MM.1S (cell line): ENCODE measurements around the gene CLDN11.

Source experiments
- DNase-seq: peaks from one replicate; pipeline ENCODE4 v3.0.0-alpha.2; 2015
- H2AFZ ChIP-seq: fragments of 300-600 bp; sonication (generic); 2 replicates; pipeline ENCODE4 v1.6.0; 2016; ENCODE audit warnings: antibody characterized with exemption, low read length
- H3F3A ChIP-seq: fragments of 300-600 bp; sonication (generic); 2 replicates; pipeline ENCODE4 v1.6.1; 2016; ENCODE audit warnings: mild to moderate bottlenecking, antibody characterized with exemption, low read length, moderate library complexity, mixed read lengths; ENCODE audit not compliant: insufficient read depth
- H3K27ac ChIP-seq: fragments of 300-600 bp; sonication (generic); 2 replicates; pipeline ENCODE4 v1.5.1; 2016; ENCODE audit warnings: mild to moderate bottlenecking, low read length
- H3K27me3 ChIP-seq: fragments of 300-600 bp; sonication (generic); replicated peaks from 2 replicates; pipeline ENCODE4 v1.6.0; 2016; ENCODE audit warnings: low read length; ENCODE audit not compliant: insufficient read depth
- H3K36me3 ChIP-seq: fragments of 300-600 bp; sonication (generic); replicated peaks from 2 replicates; pipeline ENCODE4 v1.6.1; 2016; ENCODE audit warnings: mild to moderate bottlenecking, low read length, mixed read lengths; ENCODE audit not compliant: insufficient read depth
- H3K4me1 ChIP-seq: fragments of 300-600 bp; sonication (generic); 2 replicates; pipeline ENCODE4 v1.6.1; 2016; ENCODE audit warnings: low read length, mixed read lengths
- H3K4me2 ChIP-seq: fragments of 300-600 bp; sonication (generic); 2 replicates; pipeline ENCODE4 v1.6.0; 2016; ENCODE audit warnings: low read depth, low read length
- H3K4me3 ChIP-seq: fragments of 300-600 bp; sonication (generic); 2 replicates; pipeline ENCODE4 v1.5.1; 2016; ENCODE audit warnings: low read length, mixed read lengths
- H3K79me2 ChIP-seq: fragments of 300-600 bp; sonication (generic); 2 replicates; pipeline ENCODE4 v1.6.1; 2016; ENCODE audit warnings: mixed run types, low read length, mixed read lengths
- H3K9ac ChIP-seq: fragments of 300-600 bp; sonication (generic); 2 replicates; pipeline ENCODE4 v1.6.1; 2016; ENCODE audit warnings: low read length, mixed read lengths
- H3K9me2 ChIP-seq: fragments of 300-600 bp; sonication (generic); replicated peaks from 2 replicates; pipeline ENCODE4 v1.6.1; 2016; ENCODE audit warnings: mild to moderate bottlenecking, low read length, mixed read lengths; ENCODE audit not compliant: insufficient read depth
- H3K9me3 ChIP-seq: fragments of 300-600 bp; sonication (generic); replicated peaks from 2 replicates; pipeline ENCODE4 v1.6.1; 2016; ENCODE audit warnings: mild to moderate bottlenecking, low read length, mixed read lengths; ENCODE audit not compliant: insufficient read depth
- H4K20me1 ChIP-seq: fragments of 300-600 bp; sonication (generic); 2 replicates; pipeline ENCODE4 v1.6.1; 2016; ENCODE audit warnings: mild to moderate bottlenecking, low read length, moderate library complexity, mixed read lengths; ENCODE audit not compliant: insufficient read depth
- EZH2 ChIP-seq: fragments of 300-600 bp; sonication (generic); optimal IDR thresholded peaks from 2 replicates; pipeline ENCODE3; 2017; ENCODE audit warnings: low read depth, mild to moderate bottlenecking, antibody characterized with exemption, low read length, mixed read lengths
- EZH2phosphoT487 ChIP-seq: fragments of 300-600 bp; sonication (generic); IDR thresholded peaks from 2 replicates; pipeline ENCODE4 v1.6.1; 2018; ENCODE audit warnings: antibody characterized with exemption, low read length
- TF ChIP-seq, protein P1 (sequence below): fragments of 300-600 bp; sonication (generic); IDR thresholded peaks from 2 replicates; pipeline ENCODE4 v1.5.1; 2016; ENCODE audit warnings: antibody characterized with exemption, low read length, mixed read lengths

The CLDN11 gene

DNA sequence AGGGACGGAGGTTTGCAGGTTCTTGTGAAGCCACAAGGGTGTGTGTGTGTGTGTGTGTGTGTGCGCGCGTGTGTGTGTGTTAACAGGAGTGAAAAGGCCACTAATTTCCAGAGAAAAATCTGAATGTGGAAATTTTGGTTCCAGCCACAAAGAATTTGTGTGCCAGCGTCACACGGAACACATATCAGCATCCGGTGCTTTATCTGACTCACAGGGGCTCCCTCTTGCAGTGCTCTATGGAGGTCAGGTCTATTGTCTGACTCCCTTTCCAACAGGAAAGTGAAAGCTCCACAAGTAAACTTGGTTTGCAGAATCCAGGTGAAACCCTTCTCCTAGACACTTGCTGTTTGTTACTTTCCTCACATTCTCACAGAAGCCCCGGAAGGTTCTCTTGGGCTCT is 6.2 kb downstream of the CLDN11 start:
- H3K27ac ChIP-seq = no peak overlapping the region
- H2AFZ ChIP-seq = no peak overlapping the region
- H3K9me2 ChIP-seq = no peaks in the 10 kb centered on the region
- DNase-seq = no peak
- H4K20me1 ChIP-seq = no peaks in the 10 kb centered on the region
- no peak overlapping the region for H3K4me2 ChIP-seq
- H3K9ac ChIP-seq = no peak overlapping the region
- H3K4me1 ChIP-seq = peaks cover 16% of the 10 kb centered on the region
- H3K9me3 ChIP-seq = no peaks in the 10 kb centered on the region
- H3K36me3 ChIP-seq = no peaks in the 10 kb centered on the region
- no peak overlapping the region for H3K4me3 ChIP-seq
- no peak for TF ChIP-seq EZH2phosphoT487
- TF ChIP-seq EZH2 = no peak
- TF ChIP-seq, protein P1, sequence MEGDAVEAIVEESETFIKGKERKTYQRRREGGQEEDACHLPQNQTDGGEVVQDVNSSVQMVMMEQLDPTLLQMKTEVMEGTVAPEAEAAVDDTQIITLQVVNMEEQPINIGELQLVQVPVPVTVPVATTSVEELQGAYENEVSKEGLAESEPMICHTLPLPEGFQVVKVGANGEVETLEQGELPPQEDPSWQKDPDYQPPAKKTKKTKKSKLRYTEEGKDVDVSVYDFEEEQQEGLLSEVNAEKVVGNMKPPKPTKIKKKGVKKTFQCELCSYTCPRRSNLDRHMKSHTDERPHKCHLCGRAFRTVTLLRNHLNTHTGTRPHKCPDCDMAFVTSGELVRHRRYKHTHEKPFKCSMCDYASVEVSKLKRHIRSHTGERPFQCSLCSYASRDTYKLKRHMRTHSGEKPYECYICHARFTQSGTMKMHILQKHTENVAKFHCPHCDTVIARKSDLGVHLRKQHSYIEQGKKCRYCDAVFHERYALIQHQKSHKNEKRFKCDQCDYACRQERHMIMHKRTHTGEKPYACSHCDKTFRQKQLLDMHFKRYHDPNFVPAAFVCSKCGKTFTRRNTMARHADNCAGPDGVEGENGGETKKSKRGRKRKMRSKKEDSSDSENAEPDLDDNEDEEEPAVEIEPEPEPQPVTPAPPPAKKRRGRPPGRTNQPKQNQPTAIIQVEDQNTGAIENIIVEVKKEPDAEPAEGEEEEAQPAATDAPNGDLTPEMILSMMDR = no peak
- no peaks in the 10 kb centered on the region for H3F3A ChIP-seq
- peaks cover 6% of the 10 kb centered on the region; the same call in 1 of the 2 replicates for H3K27me3 ChIP-seq
- no peaks in the 10 kb centered on the region for H3K79me2 ChIP-seq

DNA sequence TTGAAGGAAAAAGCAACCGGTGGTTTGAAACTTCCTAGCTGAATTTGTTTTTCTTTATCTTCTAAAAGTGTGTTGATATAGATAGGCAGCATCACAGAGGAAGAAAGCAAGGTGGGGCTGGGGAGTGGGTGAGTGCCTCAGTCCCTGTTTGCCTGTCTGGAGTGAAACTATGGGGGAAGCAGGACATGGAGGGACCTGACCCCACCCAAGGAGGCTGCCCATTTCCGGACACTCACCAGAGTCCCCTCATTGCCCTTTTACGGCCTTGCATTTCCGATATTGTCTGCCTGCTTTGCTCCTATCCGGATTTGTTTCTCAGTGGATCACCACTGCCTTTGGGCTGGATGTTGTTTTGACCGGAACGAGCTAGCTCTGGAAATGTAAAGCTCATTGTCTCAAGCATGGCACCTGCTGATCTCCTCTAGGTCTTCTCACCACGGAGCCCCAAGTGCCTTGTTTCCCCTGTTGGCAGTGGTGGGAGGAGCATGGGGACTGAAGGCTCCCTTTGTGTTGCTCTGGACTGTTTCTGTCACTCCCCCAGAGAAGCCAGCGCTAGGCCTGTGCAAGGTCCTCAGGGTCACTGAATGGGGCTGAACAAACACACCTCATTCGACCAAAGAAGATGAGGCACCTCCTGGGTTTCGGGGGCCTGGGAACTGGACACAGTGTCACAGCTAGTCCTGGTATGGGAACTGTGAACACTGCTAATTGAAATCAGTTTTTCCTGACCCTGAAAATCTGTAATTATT is 7.0 kb downstream of the CLDN11 start:
- no peaks in the 10 kb centered on the region for H3F3A ChIP-seq
- no peak overlapping the region for H2AFZ ChIP-seq
- TF ChIP-seq, protein P1 = no peak
- no peak for TF ChIP-seq EZH2phosphoT487
- TF ChIP-seq EZH2 = no peak
- no peak overlapping the region for H3K9ac ChIP-seq
- H3K9me3 ChIP-seq = no peaks in the 10 kb centered on the region
- H3K4me1 ChIP-seq = peaks cover 16% of the 10 kb centered on the region
- H3K9me2 ChIP-seq = no peaks in the 10 kb centered on the region
- H3K27ac ChIP-seq = no peak overlapping the region
- H3K36me3 ChIP-seq = no peaks in the 10 kb centered on the region
- H3K4me2 ChIP-seq = no peak overlapping the region
- DNase-seq = no peak
- H3K4me3 ChIP-seq = no peak overlapping the region
- no peaks in the 10 kb centered on the region for H4K20me1 ChIP-seq
- H3K27me3 ChIP-seq = peaks cover 10% of the 10 kb centered on the region; the same call in 1 of the 2 replicates
- H3K79me2 ChIP-seq = no peaks in the 10 kb centered on the region

DNA sequence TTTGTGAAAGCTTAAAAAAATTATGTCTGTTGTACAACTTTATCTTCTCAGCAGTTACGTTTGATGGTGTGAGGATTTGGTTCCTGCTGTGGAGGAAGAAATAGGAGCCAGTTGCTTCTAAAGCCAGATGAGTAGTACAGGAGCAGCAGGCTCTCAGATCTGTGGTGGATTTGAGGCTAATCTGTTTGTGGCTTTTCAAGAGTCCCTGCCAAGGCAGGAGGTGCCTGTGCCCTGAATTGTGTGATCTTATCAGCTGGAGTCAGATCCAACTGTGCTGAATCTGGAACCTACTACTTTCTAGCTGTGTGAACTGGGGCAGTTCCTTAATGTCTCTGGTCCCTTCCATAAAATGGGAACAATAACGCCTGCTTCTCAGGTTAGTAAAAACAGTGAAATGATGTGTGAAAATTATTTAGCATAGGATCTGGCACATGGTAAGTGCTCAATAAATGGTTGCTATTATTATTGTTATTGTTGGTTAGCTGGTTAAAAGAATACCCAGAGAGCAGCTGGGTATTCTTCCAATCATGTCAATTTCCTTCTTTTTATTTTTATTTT is 7.7 kb downstream of the CLDN11 start:
- no peak overlapping the region for H3K9ac ChIP-seq
- H2AFZ ChIP-seq = no peak overlapping the region
- H3K4me1 ChIP-seq = peaks cover 16% of the 10 kb centered on the region
- no peaks in the 10 kb centered on the region for H3F3A ChIP-seq
- no peak for DNase-seq
- no peaks in the 10 kb centered on the region for H3K9me2 ChIP-seq
- TF ChIP-seq, protein P1 = no peak
- TF ChIP-seq EZH2 (no peak), EZH2phosphoT487 (no peak)
- H3K36me3 ChIP-seq = no peaks in the 10 kb centered on the region
- H3K4me3 ChIP-seq = no peak overlapping the region
- no peak overlapping the region for H3K4me2 ChIP-seq
- H3K27me3 ChIP-seq = peaks cover 10% of the 10 kb centered on the region; the same call in 1 of the 2 replicates
- no peaks in the 10 kb centered on the region for H3K79me2 ChIP-seq
- H3K9me3 ChIP-seq = no peaks in the 10 kb centered on the region
- H4K20me1 ChIP-seq = no peaks in the 10 kb centered on the region
- H3K27ac ChIP-seq = no peak overlapping the region
